Panc1 (cell line): ENCODE measurements around the gene LARP1. TPM values are rescaled to one million over a fixed set of nuclear protein-coding genes. Genes with fewer than 3 reads are reported as not detected.
"Not testable (repeated sequence)": the region's sequence is repeated elsewhere in the genome, so short reads cannot be mapped to it uniquely, and the experiment has no call there.

ENCODE experiments used
- ATAC-seq: fragments of 200-7000 bp; cut with Tn5 transposase; 2 replicates; pipeline ENCODE4 v1.9.1; 2020; ENCODE audit warnings: mild to moderate bottlenecking, moderate library complexity
- BruUV-seq: library from RNA; stranded (reverse); fragments of 400-500 nt; replicated peaks from 2 replicates; lab custom pipeline; 2021; lab: Mats Ljungman, UMichigan
- CTCF ChIA-PET: fragments of 300-600 bp; sonication (Branson Sonifier 250); formaldehyde crosslinking; loops from one replicate; lab custom pipeline; 2022; ENCODE audit warnings: antibody characterized with exemption; lab: Charles Lee
- POLR2A ChIA-PET: fragments of 300-600 bp; sonication (Branson Sonifier 250); formaldehyde crosslinking; loops from one replicate; lab custom pipeline; 2022; ENCODE audit warnings: antibody characterized with exemption; lab: Charles Lee
- DNase-seq: peaks from one replicate; pipeline ENCODE4 v3.0.0-alpha.2; 2010; ENCODE audit warnings: low read depth, low spot score
- H3K27ac ChIP-seq: 2 replicates; pipeline ENCODE4 v1.5.1; 2011; ENCODE audit warnings: mild to moderate bottlenecking, low read length, inconsistent platforms
- H3K27me3 ChIP-seq: fragments of 200-500 bp; sonication (Bioruptor generic); 2 replicates; pipeline ENCODE4 v1.6.0; 2014; ENCODE audit warnings: low read length, inconsistent platforms; ENCODE audit not compliant: control insufficient read depth, insufficient read depth
- H3K36me3 ChIP-seq: fragments of 200-500 bp; sonication (Bioruptor generic); 2 replicates; pipeline ENCODE4 v1.5.1; 2014; ENCODE audit warnings: inconsistent platforms, mild to moderate bottlenecking, low read length, moderate library complexity; ENCODE audit not compliant: control insufficient read depth, insufficient read depth
- H3K4me1 ChIP-seq: 2 replicates; pipeline ENCODE4 v1.5.1; 2011; ENCODE audit warnings: inconsistent platforms, mild to moderate bottlenecking, low read length, moderate library complexity; ENCODE audit not compliant: control insufficient read depth, insufficient read depth
- H3K4me3 ChIP-seq, 2 experiments: 2 replicates each; pipeline ENCODE4 v1.5.1; 2011 to 2012; ENCODE audit warnings: low read depth in 2 of 2, low read length in 2 of 2, mild to moderate bottlenecking in 2 of 2, inconsistent platforms in 1 of 2, moderate library complexity in 1 of 2
- H3K9me3 ChIP-seq: fragments of 200-500 bp; sonication (Bioruptor generic); 2 replicates; pipeline ENCODE4 v1.5.1; 2014; ENCODE audit warnings: low read depth, mild to moderate bottlenecking, inconsistent platforms, low read length, moderate library complexity; ENCODE audit not compliant: control insufficient read depth, insufficient read depth
- POLR2AphosphoS5 ChIP-seq: IDR thresholded peaks from 2 replicates; pipeline ENCODE4 v1.6.1; 2012; ENCODE audit warnings: mild to moderate bottlenecking, low read depth, low read length, moderate library complexity
- SIN3A ChIP-seq: IDR thresholded peaks from 2 replicates; pipeline ENCODE4 v1.6.1; 2012; ENCODE audit warnings: low read depth, mild to moderate bottlenecking, low read length, moderate library complexity, borderline replicate concordance; ENCODE audit not compliant: insufficient read depth
- TCF7L2 ChIP-seq: IDR thresholded peaks from 2 replicates; pipeline ENCODE4 v1.6.1; 2011; ENCODE audit warnings: mild to moderate bottlenecking, low read depth, low read length, inconsistent platforms
- in situ Hi-C: cut with HindIII; loops from 2 replicates; pipeline ENCODE4 v1.10.0; 2016; ENCODE audit warnings: low sequenced_read_pairs, low pct_unique_long_range_greater_than_20kb
- intact Hi-C: fragments of 100-400 bp; cut with micrococcal nuclease; formaldehyde crosslinking; loops from one replicate; pipeline ENCODE4 v1.10.0; 2022; ENCODE audit not compliant: unreplicated experiment
- total RNA-seq: library from RNA; stranded (reverse); gene quantifications from one replicate; pipeline ENCODE4 v1.2.1, GENCODE V29; 2021; ENCODE audit not compliant: unreplicated experiment
- TF ChIP-seq, protein P1 (sequence below), 2 experiments: IDR thresholded peaks; 2 replicates each; pipeline ENCODE4 v1.6.1; 2011 to 2012; ENCODE audit warnings: low read depth in 2 of 2, control low read depth in 1 of 2, low read length in 1 of 2, mild to moderate bottlenecking in 1 of 2, moderate library complexity in 1 of 2; ENCODE audit not compliant: insufficient read depth in 1 of 2
- TF ChIP-seq, protein P2 (sequence below): fragments of 450-650 bp; IDR thresholded peaks from 2 replicates; pipeline ENCODE4 v1.5.1; 2017; ENCODE audit warnings: mild to moderate bottlenecking

Gene LARP1
- total RNA-seq, 1 experiment from 2014 or later, result 325 TPM

DNA sequence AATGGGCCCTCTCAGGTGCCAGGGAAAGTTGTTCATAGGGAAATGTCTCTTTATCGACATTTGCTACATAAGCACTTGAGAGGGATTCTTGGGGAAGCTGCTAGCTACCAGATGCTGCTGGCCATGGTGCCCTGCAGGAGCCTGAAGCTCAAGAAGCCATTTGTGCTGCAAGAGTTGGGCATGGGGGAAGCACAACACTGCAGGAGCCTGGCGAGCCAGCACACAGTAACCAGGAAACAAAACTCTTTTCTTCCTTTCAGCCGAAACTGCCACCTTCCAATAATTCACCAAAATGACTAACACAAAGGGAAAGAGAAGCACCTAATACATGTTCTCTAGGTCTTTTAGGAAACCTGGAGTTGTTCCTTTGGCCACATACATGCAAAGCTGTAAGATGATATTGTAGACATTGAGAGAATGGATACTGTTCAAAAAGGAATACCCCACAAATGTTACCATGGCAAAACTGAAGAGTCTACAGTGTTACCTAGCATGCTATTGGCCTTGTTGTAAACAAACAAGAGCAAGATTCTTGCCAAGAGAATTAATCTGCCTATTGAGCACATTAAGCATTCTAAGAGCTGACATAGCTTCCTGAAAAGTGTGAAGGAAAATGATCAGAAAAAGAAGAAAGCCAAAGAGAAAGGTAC lies 26.1 kb upstream of the LARP1 start:
- no peaks in the 10 kb centered on the region for H3K9me3 ChIP-seq
- H3K4me3 ChIP-seq, result no peak overlapping the region
- in situ Hi-C loops, result no loop called here
- no peaks in the 10 kb centered on the region for H3K27me3 ChIP-seq
- H3K27ac ChIP-seq, result no peak overlapping the region
- H3K4me1 ChIP-seq, result no peaks in the 10 kb centered on the region
- intact Hi-C loops, result no loop called here
- ATAC-seq (no peak), DNase-seq (no peak)
- no peaks in the 10 kb centered on the region for H3K36me3 ChIP-seq
- BruUV-seq, result no TSS peak
- ChIA-PET CTCF (interaction anchor here (0.6 kb wide), 1 partner anchor 20 kb away, joined by 3 read pairs; no protein-coding TSS in a partner anchor), POLR2A (interaction anchor here (0.6 kb wide), 1 partner anchor 42 kb away, joined by 6 read pairs; no protein-coding TSS in a partner anchor)
- TF ChIP-seq, protein P1, sequence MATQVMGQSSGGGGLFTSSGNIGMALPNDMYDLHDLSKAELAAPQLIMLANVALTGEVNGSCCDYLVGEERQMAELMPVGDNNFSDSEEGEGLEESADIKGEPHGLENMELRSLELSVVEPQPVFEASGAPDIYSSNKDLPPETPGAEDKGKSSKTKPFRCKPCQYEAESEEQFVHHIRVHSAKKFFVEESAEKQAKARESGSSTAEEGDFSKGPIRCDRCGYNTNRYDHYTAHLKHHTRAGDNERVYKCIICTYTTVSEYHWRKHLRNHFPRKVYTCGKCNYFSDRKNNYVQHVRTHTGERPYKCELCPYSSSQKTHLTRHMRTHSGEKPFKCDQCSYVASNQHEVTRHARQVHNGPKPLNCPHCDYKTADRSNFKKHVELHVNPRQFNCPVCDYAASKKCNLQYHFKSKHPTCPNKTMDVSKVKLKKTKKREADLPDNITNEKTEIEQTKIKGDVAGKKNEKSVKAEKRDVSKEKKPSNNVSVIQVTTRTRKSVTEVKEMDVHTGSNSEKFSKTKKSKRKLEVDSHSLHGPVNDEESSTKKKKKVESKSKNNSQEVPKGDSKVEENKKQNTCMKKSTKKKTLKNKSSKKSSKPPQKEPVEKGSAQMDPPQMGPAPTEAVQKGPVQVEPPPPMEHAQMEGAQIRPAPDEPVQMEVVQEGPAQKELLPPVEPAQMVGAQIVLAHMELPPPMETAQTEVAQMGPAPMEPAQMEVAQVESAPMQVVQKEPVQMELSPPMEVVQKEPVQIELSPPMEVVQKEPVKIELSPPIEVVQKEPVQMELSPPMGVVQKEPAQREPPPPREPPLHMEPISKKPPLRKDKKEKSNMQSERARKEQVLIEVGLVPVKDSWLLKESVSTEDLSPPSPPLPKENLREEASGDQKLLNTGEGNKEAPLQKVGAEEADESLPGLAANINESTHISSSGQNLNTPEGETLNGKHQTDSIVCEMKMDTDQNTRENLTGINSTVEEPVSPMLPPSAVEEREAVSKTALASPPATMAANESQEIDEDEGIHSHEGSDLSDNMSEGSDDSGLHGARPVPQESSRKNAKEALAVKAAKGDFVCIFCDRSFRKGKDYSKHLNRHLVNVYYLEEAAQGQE (IDR thresholded peaks at IDR 0.05; ENCODE audit: insufficient read depth in 1 of 2, low read depth in 2 of 2, low read length in 1 of 2), result no peak
- TF ChIP-seq POLR2AphosphoS5 (no peak), TCF7L2 (no peak), SIN3A (no peak)
- TF ChIP-seq, protein P2, sequence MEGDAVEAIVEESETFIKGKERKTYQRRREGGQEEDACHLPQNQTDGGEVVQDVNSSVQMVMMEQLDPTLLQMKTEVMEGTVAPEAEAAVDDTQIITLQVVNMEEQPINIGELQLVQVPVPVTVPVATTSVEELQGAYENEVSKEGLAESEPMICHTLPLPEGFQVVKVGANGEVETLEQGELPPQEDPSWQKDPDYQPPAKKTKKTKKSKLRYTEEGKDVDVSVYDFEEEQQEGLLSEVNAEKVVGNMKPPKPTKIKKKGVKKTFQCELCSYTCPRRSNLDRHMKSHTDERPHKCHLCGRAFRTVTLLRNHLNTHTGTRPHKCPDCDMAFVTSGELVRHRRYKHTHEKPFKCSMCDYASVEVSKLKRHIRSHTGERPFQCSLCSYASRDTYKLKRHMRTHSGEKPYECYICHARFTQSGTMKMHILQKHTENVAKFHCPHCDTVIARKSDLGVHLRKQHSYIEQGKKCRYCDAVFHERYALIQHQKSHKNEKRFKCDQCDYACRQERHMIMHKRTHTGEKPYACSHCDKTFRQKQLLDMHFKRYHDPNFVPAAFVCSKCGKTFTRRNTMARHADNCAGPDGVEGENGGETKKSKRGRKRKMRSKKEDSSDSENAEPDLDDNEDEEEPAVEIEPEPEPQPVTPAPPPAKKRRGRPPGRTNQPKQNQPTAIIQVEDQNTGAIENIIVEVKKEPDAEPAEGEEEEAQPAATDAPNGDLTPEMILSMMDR, result no peak

DNA sequence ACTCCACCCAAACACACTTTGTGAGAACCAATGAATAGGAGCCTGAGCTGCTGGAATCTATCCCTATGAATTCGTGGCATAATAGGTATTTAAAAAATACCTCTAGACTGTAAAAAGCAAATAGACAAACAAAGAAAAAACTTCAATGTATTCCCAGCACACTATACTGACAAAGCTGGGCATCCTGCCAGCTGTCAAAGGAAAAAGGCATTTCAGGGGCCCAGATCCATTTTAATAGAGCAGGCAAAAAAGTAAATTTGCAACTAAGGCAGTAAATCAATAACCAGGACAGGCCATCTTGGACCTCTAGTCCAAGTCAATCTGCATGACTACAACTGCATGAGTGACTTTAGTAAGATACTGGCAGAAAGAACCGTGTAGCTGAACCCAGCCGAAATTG lies 25.6 kb upstream of the LARP1 start:
- ChIA-PET CTCF (interaction anchor here (0.6 kb wide), 1 partner anchor 20 kb away, joined by 3 read pairs; no protein-coding TSS in a partner anchor), POLR2A (no interaction called here)
- Histone ChIP-seq H3K4me3 (no peak overlapping the region), H3K4me1 (no peaks in the 10 kb centered on the region), H3K36me3 (no peaks in the 10 kb centered on the region), H3K9me3 (no peaks in the 10 kb centered on the region), H3K27me3 (no peaks in the 10 kb centered on the region), H3K27ac (no peak overlapping the region)
- TF ChIP-seq POLR2AphosphoS5 (no peak), SIN3A (no peak), TCF7L2 (no peak)
- TF ChIP-seq, protein P2, result no peak
- TF ChIP-seq, protein P1 (IDR thresholded peaks at IDR 0.05; ENCODE audit: insufficient read depth in 1 of 2, low read depth in 2 of 2, low read length in 1 of 2), result no peak
- in situ Hi-C loops (no loop called here), intact Hi-C loops (no loop called here)
- DNase-seq (no peak), ATAC-seq (no peak)
- BruUV-seq, result no TSS peak

DNA sequence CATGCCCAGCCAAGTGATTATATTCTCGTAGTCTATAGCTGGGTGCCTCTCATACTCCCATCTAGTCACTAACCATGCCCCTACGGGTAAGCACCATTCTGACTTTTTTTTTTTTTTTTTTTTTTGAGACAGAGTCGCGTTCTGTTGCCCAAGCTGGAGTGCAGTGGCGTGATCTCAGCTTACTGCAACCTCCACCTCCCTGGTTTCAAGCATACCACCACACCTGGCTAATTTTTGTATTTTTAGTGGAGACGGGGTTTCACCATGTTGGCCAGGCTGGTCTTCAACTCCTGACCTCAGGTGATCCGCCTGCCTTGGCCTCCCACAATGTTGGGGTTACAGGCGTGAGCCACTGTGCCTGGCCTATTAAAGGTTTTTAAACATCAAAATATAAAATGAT lies 24.4 kb upstream of the LARP1 start:
- DNase-seq, intact Hi-C loops, H3K4me3 ChIP-seq, H3K36me3 ChIP-seq, H3K27ac ChIP-seq, ATAC-seq, H3K4me1 ChIP-seq, H3K27me3 ChIP-seq, H3K9me3 ChIP-seq, in situ Hi-C loops, CTCF ChIA-PET, BruUV-seq: not testable (repeated sequence)
- POLR2A ChIA-PET, result interaction anchor here (0.7 kb wide), 1 partner anchor 37 kb away, joined by 5 read pairs; no protein-coding TSS in a partner anchor
